GM12891 (cell line): Measurements from ENCODE around the gene RET.

Experiments used
- DNase-seq: peaks from one replicate; pipeline ENCODE4 v3.0.0; 2011; ENCODE audit warnings: low spot score; ENCODE audit not compliant: insufficient read length
- FAIRE-seq: peaks from 2 replicates; lab custom pipeline; 2011; peaks lifted over from hg19 to GRCh38; lab: Jason Lieb, UNC
- PAX5 ChIP-seq: IDR thresholded peaks from 2 replicates; pipeline ENCODE4 v1.6.1; 2011; ENCODE audit warnings: low read length, moderate library complexity, mild to moderate bottlenecking; ENCODE audit not compliant: insufficient read depth, severe bottlenecking
- POLR2A ChIP-seq: IDR thresholded peaks from 2 replicates; pipeline ENCODE4 v1.6.1; 2011; ENCODE audit warnings: low read depth, low read length, control low read depth
- POLR2AphosphoS5 ChIP-seq: IDR thresholded peaks from 2 replicates; pipeline ENCODE4 v1.6.1; 2011; ENCODE audit warnings: low read depth, low read length, control low read depth
- POU2F2 ChIP-seq: IDR thresholded peaks from 2 replicates; pipeline ENCODE4 v1.6.1; 2011; ENCODE audit warnings: low read depth, mild to moderate bottlenecking, control low read depth, low read length, moderate library complexity
- SPI1 ChIP-seq: IDR thresholded peaks from 2 replicates; pipeline ENCODE4 v1.6.1; 2011; ENCODE audit warnings: low read depth, low read length, control low read depth
- TAF1 ChIP-seq: IDR thresholded peaks from 2 replicates; pipeline ENCODE4 v1.6.1; 2011; ENCODE audit warnings: low read depth, low read length, control low read depth

The RET gene

GRCh38 chr10:43160046-43160920 is 83.4 kb downstream of the RET start:
- FAIRE-seq, result peak; percentile 35
- DNase-seq, result no peak
- TF ChIP-seq POLR2A (no peak), SPI1 (peak; percentile 30; the same call in 1 of the 2 replicates)

- no peak for FAIRE-seq
- no peak for TF ChIP-seq PAX5
- no peak for TF ChIP-seq POU2F2
- no peak for TF ChIP-seq SPI1
- no peak for TF ChIP-seq TAF1
- TF ChIP-seq POLR2AphosphoS5, result no peak
- no peak for TF ChIP-seq POLR2A
- no peak for DNase-seq
Measured at GRCh38 chr10:43160921-43161255, 84.0 kb downstream of the RET start.

DNA sequence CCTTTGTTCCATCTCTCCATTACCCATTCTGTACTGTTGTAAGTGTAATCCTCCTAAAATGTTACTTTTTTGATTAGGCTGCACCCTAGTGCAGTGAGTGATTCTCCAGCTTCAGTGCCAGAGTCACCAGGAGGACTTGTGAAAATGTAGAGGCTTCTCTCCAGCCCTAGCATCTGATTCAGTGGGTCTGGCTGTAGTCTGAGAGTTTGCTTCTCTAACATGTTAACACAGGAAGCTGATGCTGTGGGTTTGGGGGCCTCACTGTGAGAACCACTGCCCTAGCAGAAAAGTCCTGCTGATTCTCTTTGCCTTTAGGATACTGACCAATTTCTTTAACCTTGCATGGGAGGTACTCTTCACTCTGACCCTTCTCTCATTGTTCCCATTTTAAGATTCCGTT is 85.7 kb downstream of the RET start:
- no peak for FAIRE-seq
- no peak for DNase-seq
- TF ChIP-seq PAX5 (no peak), TAF1 (no peak), SPI1 (no peak), POLR2AphosphoS5 (no peak), POU2F2 (no peak), POLR2A (no peak)

GRCh38 chr10:43166207-43166879 is 89.5 kb downstream of the RET start:
- no peak for TF ChIP-seq TAF1
- no peak for TF ChIP-seq POLR2A
- TF ChIP-seq POU2F2, result no peak
- TF ChIP-seq POLR2AphosphoS5, result no peak
- TF ChIP-seq PAX5, result no peak
- TF ChIP-seq SPI1, result no peak
- DNase-seq (no peak), FAIRE-seq (peak; percentile 59)

DNA sequence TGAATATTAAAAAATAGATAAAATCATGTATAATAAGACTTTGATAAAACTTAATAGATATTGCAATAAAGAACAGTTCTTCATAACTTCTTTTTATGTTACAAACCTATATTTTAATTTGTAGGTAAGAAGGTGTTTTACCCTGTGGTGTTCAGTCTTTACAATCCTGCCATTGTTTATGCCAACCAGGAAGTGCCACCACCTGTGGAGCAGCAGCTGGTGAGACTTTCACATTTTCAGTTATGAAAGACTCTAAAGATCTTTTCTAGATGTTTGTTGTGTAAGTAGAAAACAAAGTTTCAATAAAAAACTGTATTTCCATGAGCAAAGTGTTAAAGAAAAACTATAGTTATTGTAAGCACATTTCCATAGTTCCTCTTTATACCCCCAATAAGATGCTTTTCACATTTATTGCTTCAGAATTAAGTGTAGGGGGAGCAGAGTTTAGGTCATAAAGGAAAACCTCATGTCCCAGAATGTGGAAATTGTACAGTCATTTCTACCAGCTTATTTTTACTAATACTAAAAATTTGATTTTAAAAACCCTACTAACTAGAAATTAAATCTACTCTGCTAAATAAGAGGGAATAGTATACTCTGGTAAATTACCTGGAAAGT is 90.1 kb downstream of the RET start:
- DNase-seq, result no peak
- no peak for FAIRE-seq
- TF ChIP-seq TAF1 (no peak), POLR2A (no peak), POU2F2 (no peak), PAX5 (no peak), POLR2AphosphoS5 (no peak), SPI1 (no peak)

DNA sequence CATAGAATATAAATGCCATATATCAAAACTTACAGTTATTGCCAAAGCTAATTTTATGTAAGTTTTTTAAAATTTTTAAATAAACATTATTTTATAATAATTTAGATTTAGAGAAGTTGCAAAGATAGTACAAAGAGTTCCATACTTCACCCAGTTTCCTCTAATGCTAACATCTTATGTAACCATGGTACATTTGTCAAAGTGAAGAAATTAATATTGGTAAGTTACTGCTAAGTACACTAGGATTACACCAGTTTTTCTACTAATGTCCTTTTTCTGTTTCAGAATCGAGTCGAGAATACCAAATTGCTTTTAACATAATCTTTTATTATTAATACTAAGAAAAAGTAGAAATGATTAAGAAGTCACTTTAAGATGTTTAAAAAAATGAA is 90.6 kb downstream of the RET start:
- FAIRE-seq (no peak), DNase-seq (no peak)
- TF ChIP-seq POLR2A, result no peak
- TF ChIP-seq TAF1, result no peak
- no peak for TF ChIP-seq POLR2AphosphoS5
- no peak for TF ChIP-seq POU2F2
- TF ChIP-seq PAX5, result no peak
- TF ChIP-seq SPI1, result no peak

GRCh38 chr10:43170491-43170890 is 93.6 kb downstream of the RET start:
- DNase-seq (no peak), FAIRE-seq (no peak)
- TF ChIP-seq POLR2A (no peak), POU2F2 (no peak), SPI1 (no peak), PAX5 (no peak)

- FAIRE-seq (no peak), DNase-seq (no peak)
- TF ChIP-seq TAF1 (no peak), POLR2A (no peak), POLR2AphosphoS5 (no peak), PAX5 (no peak), POU2F2 (no peak), SPI1 (no peak)
Measured at GRCh38 chr10:43172645-43173044, 95.8 kb downstream of the RET start.

GRCh38 chr10:43173120-43173519 is 96.3 kb downstream of the RET start:
- no peak for DNase-seq
- no peak for FAIRE-seq
- no peak for TF ChIP-seq POU2F2
- TF ChIP-seq POLR2A, result no peak
- no peak for TF ChIP-seq PAX5

DNA sequence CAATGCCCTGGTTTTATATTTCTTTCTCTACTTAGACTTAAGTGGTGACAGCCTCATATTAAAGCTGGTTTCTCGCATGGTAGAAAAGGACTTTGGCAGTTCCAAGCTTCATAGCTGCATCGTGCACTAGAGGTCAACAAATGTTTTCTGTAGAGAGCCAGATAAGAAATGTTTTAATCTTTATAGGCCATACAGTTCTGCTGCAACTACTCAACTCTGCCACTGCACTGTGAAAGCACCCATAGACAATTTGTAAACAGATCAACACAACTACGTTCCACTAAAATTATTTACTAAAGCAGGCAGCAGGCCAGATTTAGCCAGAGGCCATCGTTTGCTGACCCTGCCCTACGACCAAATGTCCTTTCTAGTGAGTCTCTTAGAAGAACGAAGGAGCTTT is 98.1 kb downstream of the RET start:
- no peak for DNase-seq
- no peak for TF ChIP-seq SPI1
- no peak for TF ChIP-seq PAX5
- no peak for TF ChIP-seq POU2F2
- no peak for TF ChIP-seq POLR2AphosphoS5
- no peak for FAIRE-seq
